Nephron progenitor cell (in vitro differentiated cells): ENCODE data around the gene TGFA.
A peak's percentile ranks its signal among the peaks of the same experiment; 100 is the strongest.
"Not testable (repeated sequence)": the region's sequence is repeated elsewhere in the genome, so short reads cannot be mapped to it uniquely, and the experiment has no call there.

Experiments used
- DNase-seq: peaks from one replicate; pipeline ENCODE4 v3.0.0; 2021
- H3K27ac Mint-ChIP-seq: 2 replicates; pipeline ENCODE4 v1.8.0; 2021; ENCODE audit warnings: mild to moderate bottlenecking, moderate library complexity, mixed read lengths
- H3K27me3 Mint-ChIP-seq: 2 replicates; pipeline ENCODE4 v1.8.0; 2021; ENCODE audit warnings: mild to moderate bottlenecking, low read depth, mixed read lengths; ENCODE audit not compliant: poor library complexity
- H3K36me3 Mint-ChIP-seq: 2 replicates; pipeline ENCODE4 v1.8.0; 2021; ENCODE audit warnings: low read depth, mixed read lengths
- H3K4me1 Mint-ChIP-seq: 2 replicates; pipeline ENCODE4 v1.8.0; 2021; ENCODE audit warnings: mixed read lengths
- H3K4me3 Mint-ChIP-seq: 2 replicates; pipeline ENCODE4 v1.8.0; 2021; ENCODE audit warnings: mild to moderate bottlenecking, moderate library complexity, mixed read lengths
- H3K9me3 Mint-ChIP-seq: 2 replicates; pipeline ENCODE4 v1.8.0; 2021; ENCODE audit warnings: mild to moderate bottlenecking, moderate library complexity, mixed read lengths
- TF ChIP-seq, protein P1 (sequence below): fragments of 200-600 bp; sonication (generic); IDR thresholded peaks from 2 replicates; pipeline ENCODE4 v1.5.0; 2021; ENCODE audit warnings: antibody characterized with exemption

TGFA gene

DNA sequence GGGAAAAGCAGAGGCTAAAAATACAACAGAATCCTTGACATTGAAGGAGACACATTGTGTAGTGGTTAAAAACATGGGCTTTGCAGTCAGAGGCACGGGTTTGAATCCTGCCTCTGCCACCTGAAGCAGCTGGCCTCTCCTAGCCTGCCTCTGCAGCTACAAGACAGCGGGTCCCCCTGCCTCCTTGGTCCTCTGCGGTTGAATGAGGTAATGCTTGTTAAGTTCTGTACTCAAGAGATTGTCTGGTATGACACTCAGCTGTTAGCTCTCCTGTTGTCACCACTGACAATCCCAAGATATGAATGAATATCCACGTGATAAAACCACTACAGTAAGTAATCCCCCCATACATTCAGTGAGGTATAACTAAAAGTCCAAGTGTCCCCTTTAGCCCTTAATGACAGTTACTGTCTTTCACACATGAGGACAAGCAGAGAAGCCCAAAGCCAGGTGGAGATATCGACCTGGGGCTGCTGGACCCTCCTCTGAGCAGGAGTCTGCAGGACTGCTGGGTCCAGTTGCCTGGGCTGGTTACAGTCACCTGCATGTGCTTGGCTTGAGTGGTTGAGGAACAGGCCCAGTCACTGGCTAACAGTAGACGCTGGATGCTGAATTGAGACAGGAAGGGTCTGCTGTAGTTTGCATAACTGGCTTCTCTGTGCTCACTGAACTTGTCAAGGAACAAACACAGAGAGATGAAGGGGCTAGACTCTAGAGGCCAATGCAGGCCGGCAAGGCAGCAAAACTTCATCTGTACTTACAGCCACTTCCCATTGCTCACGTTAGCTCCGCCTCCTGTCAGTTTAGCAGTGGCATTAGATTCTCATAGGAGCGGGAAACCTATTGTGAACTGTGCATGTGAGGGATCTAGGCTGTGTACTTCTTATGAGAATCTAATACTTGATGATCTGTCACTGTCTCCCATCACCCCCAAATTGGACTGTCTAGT, 85.5 kb downstream of the TGFA start:
- H3K4me1 Mint-ChIP-seq, result peaks cover 49% of the 10 kb centered on the region
- no peak for DNase-seq

DNA sequence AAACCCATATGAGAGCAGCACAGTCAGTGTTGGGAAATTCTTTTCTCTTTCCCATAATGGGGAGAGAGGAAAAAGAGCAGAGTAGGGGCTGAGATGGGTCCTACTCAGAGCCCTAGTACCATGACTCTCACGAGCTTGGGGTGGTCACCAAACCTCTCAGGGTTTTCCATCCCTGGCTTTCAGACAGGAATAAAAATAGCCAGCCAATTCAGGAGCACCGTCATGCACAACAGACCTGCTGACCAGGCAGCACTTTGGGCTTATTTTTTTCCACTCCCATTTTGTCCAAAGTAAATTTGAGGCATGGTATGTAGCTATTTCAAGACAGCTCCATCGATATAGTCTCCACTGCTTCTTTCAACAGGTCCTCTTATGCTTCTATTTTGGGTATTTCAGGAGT, 86.4 kb downstream of the TGFA start:
- Mint-ChIP-seq H3K9me3 (no peaks in the 10 kb centered on the region), H3K27me3 (no peaks in the 10 kb centered on the region), H3K36me3 (no peaks in the 10 kb centered on the region), H3K4me3 (no peak overlapping the region), H3K27ac (no peak overlapping the region), H3K4me1 (peaks cover 49% of the 10 kb centered on the region)
- TF ChIP-seq, protein P1, sequence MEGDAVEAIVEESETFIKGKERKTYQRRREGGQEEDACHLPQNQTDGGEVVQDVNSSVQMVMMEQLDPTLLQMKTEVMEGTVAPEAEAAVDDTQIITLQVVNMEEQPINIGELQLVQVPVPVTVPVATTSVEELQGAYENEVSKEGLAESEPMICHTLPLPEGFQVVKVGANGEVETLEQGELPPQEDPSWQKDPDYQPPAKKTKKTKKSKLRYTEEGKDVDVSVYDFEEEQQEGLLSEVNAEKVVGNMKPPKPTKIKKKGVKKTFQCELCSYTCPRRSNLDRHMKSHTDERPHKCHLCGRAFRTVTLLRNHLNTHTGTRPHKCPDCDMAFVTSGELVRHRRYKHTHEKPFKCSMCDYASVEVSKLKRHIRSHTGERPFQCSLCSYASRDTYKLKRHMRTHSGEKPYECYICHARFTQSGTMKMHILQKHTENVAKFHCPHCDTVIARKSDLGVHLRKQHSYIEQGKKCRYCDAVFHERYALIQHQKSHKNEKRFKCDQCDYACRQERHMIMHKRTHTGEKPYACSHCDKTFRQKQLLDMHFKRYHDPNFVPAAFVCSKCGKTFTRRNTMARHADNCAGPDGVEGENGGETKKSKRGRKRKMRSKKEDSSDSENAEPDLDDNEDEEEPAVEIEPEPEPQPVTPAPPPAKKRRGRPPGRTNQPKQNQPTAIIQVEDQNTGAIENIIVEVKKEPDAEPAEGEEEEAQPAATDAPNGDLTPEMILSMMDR, result no peak
- DNase-seq, result no peak

More for the DNA sequence above, 85.5 kb downstream of the TGFA start:
- TF ChIP-seq, protein P1, result no peak
- Mint-ChIP-seq H3K4me3 (no peak overlapping the region), H3K9me3 (no peaks in the 10 kb centered on the region), H3K27ac (no peak overlapping the region), H3K36me3 (no peaks in the 10 kb centered on the region), H3K27me3 (no peaks in the 10 kb centered on the region)

DNA sequence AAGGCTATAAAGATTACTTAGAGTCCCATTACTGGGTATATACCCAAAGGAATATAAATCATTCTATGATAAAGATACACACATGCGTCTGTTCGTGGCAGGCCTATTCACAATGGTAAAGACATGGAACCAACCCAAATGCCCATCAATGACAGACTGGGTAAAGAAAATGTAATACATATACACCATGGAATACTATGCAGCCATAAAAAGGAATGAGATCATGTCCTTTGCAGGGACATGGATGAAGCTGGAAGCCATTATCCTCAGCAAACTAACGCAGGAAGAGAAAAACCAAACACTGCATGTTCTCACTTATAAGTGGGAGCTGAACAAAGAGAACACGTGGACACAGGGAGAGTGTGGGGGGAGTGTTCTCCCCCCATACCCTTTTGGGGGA, 87.0 kb downstream of the TGFA start:
- H3K36me3 Mint-ChIP-seq, DNase-seq, H3K4me3 Mint-ChIP-seq, H3K27me3 Mint-ChIP-seq, H3K27ac Mint-ChIP-seq, H3K9me3 Mint-ChIP-seq: not testable (repeated sequence)
- peaks cover 49% of the 10 kb centered on the region for H3K4me1 Mint-ChIP-seq

DNA sequence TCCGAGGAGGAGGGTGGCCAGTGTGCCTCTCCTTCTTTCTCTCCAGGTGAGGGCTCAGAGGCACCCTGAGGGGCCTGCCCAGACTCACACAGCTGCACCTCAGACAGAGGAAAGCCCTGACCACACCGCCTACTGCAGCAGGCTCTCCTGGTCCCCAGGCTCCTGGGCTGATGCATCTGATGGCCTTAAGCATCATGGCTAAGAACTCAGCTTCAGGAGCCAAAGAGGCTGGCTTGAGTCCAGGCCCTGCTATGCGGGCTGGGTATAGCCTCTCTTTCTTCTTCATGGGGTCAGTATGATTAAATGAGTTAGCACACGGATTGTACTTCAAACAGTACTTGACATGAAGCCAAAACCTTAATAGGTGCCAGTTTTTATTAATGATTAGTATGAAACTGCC, 89.6 kb downstream of the TGFA start:
- peaks cover 40% of the 10 kb centered on the region for H3K4me1 Mint-ChIP-seq
- DNase-seq, result no peak
- no peak overlapping the region for H3K27ac Mint-ChIP-seq
- H3K9me3 Mint-ChIP-seq, result no peaks in the 10 kb centered on the region
- no peaks in the 10 kb centered on the region for H3K36me3 Mint-ChIP-seq
- H3K27me3 Mint-ChIP-seq, result no peaks in the 10 kb centered on the region
- no peak overlapping the region for H3K4me3 Mint-ChIP-seq
- TF ChIP-seq, protein P1, result no peak

DNA sequence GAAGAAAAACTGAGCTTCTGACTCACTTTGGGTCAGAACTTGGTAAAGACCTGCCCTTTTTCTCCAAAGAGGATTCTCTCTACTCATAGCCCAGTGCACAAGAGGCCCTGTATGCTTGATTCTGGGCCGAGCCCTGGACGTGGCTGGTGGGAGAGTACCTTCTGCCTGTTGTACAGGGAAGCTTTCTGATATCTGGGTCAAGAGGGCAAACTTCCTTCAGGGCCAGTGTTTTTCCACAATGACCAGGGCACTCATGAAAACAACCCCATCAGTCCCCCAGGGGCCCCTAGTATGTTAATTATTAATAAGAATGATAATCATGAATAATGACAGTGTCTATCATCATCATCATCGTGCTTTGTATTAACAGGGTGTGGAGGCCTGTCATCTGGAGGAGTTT, 90.0 kb downstream of the TGFA start:
- DNase-seq, result no peak
- H3K36me3 Mint-ChIP-seq, result no peaks in the 10 kb centered on the region
- H3K4me3 Mint-ChIP-seq, result no peak overlapping the region
- H3K4me1 Mint-ChIP-seq, result peaks cover 40% of the 10 kb centered on the region
- H3K9me3 Mint-ChIP-seq, result no peaks in the 10 kb centered on the region
- H3K27me3 Mint-ChIP-seq, result no peaks in the 10 kb centered on the region
- TF ChIP-seq, protein P1, result no peak
- H3K27ac Mint-ChIP-seq, result no peak overlapping the region

DNA sequence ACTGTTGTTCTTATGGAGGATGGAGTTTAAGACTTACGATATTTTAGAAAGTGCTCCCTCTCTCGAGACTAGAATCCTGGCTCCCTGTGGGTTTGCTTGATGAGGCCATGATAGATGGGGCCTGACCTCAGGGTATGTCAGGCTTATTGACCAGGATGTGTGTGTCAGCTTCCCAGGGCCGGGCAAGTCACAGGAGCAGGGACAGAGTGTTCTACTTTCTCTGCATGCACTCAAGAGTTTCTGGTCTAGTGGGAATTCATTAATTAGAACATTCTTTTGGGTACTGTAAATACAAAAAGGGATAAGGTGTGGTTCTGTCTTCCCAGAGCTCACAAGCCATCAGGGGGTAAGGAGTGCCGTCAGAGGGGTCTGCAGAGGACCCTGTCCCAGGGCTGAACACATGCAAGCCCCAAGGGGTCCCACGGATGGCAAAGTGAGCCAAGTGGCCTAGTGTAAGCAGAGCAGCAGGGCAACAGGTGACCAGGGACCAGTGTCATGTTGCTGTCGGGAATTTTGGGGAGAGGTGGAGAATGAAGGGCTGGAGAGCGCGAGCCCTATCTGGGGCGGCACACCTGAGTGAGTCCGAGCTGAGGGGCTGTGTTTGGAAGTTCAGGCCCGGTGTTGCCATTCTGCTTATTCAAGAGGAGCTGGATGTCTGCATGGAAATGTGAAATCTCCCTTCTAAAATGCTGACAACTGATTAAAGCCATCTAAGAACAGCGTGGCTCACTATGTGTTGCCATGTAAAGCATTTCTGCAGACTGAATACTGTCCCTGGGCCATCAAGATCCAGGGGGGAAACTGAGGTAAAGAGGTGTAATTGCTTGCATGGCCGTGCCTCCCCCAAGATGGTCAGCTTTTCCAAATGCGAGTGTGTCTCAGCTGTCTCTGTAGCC, 91.4 kb downstream of the TGFA start:
- H3K4me1 Mint-ChIP-seq, result peaks cover 36% of the 10 kb centered on the region
- peak overlapping the region; percentile 89 for H3K27ac Mint-ChIP-seq
- TF ChIP-seq, protein P1, result no peak
- H3K9me3 Mint-ChIP-seq, result no peaks in the 10 kb centered on the region
- no peak for DNase-seq
- H3K4me3 Mint-ChIP-seq, result peak overlapping the region; percentile 9
- H3K36me3 Mint-ChIP-seq, result no peaks in the 10 kb centered on the region
- no peaks in the 10 kb centered on the region for H3K27me3 Mint-ChIP-seq
